BLaER1 treated with 17β-estradiol and CSF1 and Interleukin-3, amounts not matched to agents 10 nM and 100 nM (cell line): Measurements from ENCODE around the gene TBC1D2B.

Source experiments
- H3K27ac ChIP-seq, 11 experiments: shearing (Covaris generic); formaldehyde crosslinking; 2 replicates each; pipeline ENCODE4 v1.8.1; 2022
- H3K27me3 ChIP-seq, 11 experiments: shearing (Covaris generic); formaldehyde crosslinking; 2 replicates each; pipeline ENCODE4 v1.8.1; 2022
- H3K36me3 ChIP-seq, 11 experiments: shearing (Covaris generic); formaldehyde crosslinking; 2 replicates each; pipeline ENCODE4 v1.8.1; 2022
- H3K4me1 ChIP-seq, 10 experiments: shearing (Covaris generic); formaldehyde crosslinking; 2 replicates each; pipeline ENCODE4 v1.8.1; 2022
- H3K4me2 ChIP-seq, 11 experiments: shearing (Covaris generic); formaldehyde crosslinking; 2 replicates each; pipeline ENCODE4 v1.8.1; 2022
- H3K4me3 ChIP-seq, 10 experiments: shearing (Covaris generic); formaldehyde crosslinking; 2 replicates each; pipeline ENCODE4 v1.8.1; 2022
- H3K9ac ChIP-seq, 11 experiments: shearing (Covaris generic); formaldehyde crosslinking; 2 replicates each; pipeline ENCODE4 v1.8.1; 2022
- H3K9me3 ChIP-seq, 11 experiments: shearing (Covaris generic); formaldehyde crosslinking; replicated peaks in 1 of 11; 2 replicates each; pipeline ENCODE4 v1.8.1; 2022
- H4K20me1 ChIP-seq, 11 experiments: shearing (Covaris generic); formaldehyde crosslinking; 2 replicates each; pipeline ENCODE4 v1.8.1; 2022
- Cebpa-rat ChIP-seq, 11 experiments: shearing (Covaris generic); IDR thresholded peaks; 2 replicates each; pipeline ENCODE4 v1.8.1; 2022

The TBC1D2B gene

GRCh38 chr15:78006567-78007205 lies 70.8 kb downstream of the TBC1D2B start:
- Histone ChIP-seq H3K4me2 (no peak overlapping the region), H3K27me3 (no peaks in the 10 kb centered on the region), H3K9ac (0 out of 22 replicates have a peak overlapping the region, but pooled peaks of 1 of the 11 experiments have one; percentile 3), H3K4me1 (peaks cover 0 to 26% (median 14%) of the 10 kb centered on the region in 10 experiments; a peak in 13 of 20 replicates), H3K36me3 (peaks cover 77 to 100% (median 91%) of the 10 kb centered on the region in 11 experiments), H3K9me3 (no peaks in the 10 kb centered on the region), H3K27ac (no peak overlapping the region; a peak in 1 of 22 replicates), H3K4me3 (no peak overlapping the region), H4K20me1 (peaks cover 0 to 91% (median 21%) of the 10 kb centered on the region in 11 experiments; a peak in 14 of 22 replicates)
- TF ChIP-seq Cebpa-rat (IDR thresholded peaks at IDR 0.05), result no peak

- H3K4me3 ChIP-seq, result no peak overlapping the region
- peaks cover 74 to 100% (median 91%) of the 10 kb centered on the region in 11 experiments for H3K36me3 ChIP-seq
- H3K9me3 ChIP-seq, result no peaks in the 10 kb centered on the region
- peaks cover 0 to 34% (median 15%) of the 10 kb centered on the region in 10 experiments; a peak in 16 of 20 replicates for H3K4me1 ChIP-seq
- H3K27me3 ChIP-seq, result no peaks in the 10 kb centered on the region
- no peak overlapping the region for H3K9ac ChIP-seq
- no peak for TF ChIP-seq Cebpa-rat (IDR thresholded peaks at IDR 0.05)
- no peak overlapping the region for H3K27ac ChIP-seq
- H3K4me2 ChIP-seq, result no peak overlapping the region
- peaks cover 0 to 91% (median 21%) of the 10 kb centered on the region in 11 experiments; a peak in 14 of 22 replicates for H4K20me1 ChIP-seq
Observed at GRCh38 chr15:78004919-78005634, 72.4 kb downstream of the TBC1D2B start.

GRCh38 chr15:78004222-78004727 lies 73.2 kb downstream of the TBC1D2B start:
- peaks cover 0 to 34% (median 15%) of the 10 kb centered on the region in 10 experiments; a peak in 16 of 20 replicates for H3K4me1 ChIP-seq
- peaks cover 72 to 100% (median 94%) of the 10 kb centered on the region in 11 experiments for H3K36me3 ChIP-seq

GRCh38 chr15:78003539-78004008 lies 73.9 kb downstream of the TBC1D2B start:
- TF ChIP-seq Cebpa-rat (IDR thresholded peaks at IDR 0.05), result no peak; a peak in 1 of 22 replicates
- H3K4me2 ChIP-seq, result peak overlapping the region in 7 of 11 experiments; percentile 4 to 49 (median 24); a peak in 8 of 22 replicates
- no peaks in the 10 kb centered on the region for H3K27me3 ChIP-seq

More at GRCh38 chr15:78004222-78004727, 73.2 kb downstream of the TBC1D2B start:
- Histone ChIP-seq H3K9me3 (no peaks in the 10 kb centered on the region), H3K4me3 (no peak overlapping the region), H3K9ac (no peak overlapping the region), H3K27ac (no peak overlapping the region), H3K4me2 (no peak overlapping the region), H3K27me3 (no peaks in the 10 kb centered on the region), H4K20me1 (peaks cover 0 to 91% (median 27%) of the 10 kb centered on the region in 11 experiments; a peak in 14 of 22 replicates)
- no peak for TF ChIP-seq Cebpa-rat (IDR thresholded peaks at IDR 0.05)

GRCh38 chr15:78002996-78003395 lies 74.5 kb downstream of the TBC1D2B start:
- H3K9ac ChIP-seq, result no peak overlapping the region
- no peaks in the 10 kb centered on the region for H3K27me3 ChIP-seq
- peaks cover 0 to 39% (median 21%) of the 10 kb centered on the region in 10 experiments; a peak in 16 of 20 replicates for H3K4me1 ChIP-seq
- peaks cover 0 to 87% (median 21%) of the 10 kb centered on the region in 11 experiments; a peak in 14 of 22 replicates for H4K20me1 ChIP-seq
- H3K4me3 ChIP-seq, result no peak overlapping the region
- TF ChIP-seq Cebpa-rat (IDR thresholded peaks at IDR 0.05), result no peak
- 0 out of 22 replicates have a peak overlapping the region, but pooled peaks of 1 of the 11 experiments have one; percentile 9 for H3K27ac ChIP-seq
- no peaks in the 10 kb centered on the region for H3K9me3 ChIP-seq
- peak overlapping the region in 6 of 11 experiments; percentile 4 to 49 (median 33); a peak in 9 of 22 replicates for H3K4me2 ChIP-seq
- peaks cover 69 to 100% (median 92%) of the 10 kb centered on the region in 11 experiments for H3K36me3 ChIP-seq

More at GRCh38 chr15:78003539-78004008, 73.9 kb downstream of the TBC1D2B start:
- no peak overlapping the region for H3K9ac ChIP-seq
- no peaks in the 10 kb centered on the region for H3K9me3 ChIP-seq
- H3K4me3 ChIP-seq, result no peak overlapping the region
- H3K36me3 ChIP-seq, result peaks cover 70 to 100% (median 92%) of the 10 kb centered on the region in 11 experiments
- H3K27ac ChIP-seq, result no peak overlapping the region
- peaks cover 0 to 87% (median 26%) of the 10 kb centered on the region in 11 experiments; a peak in 14 of 22 replicates for H4K20me1 ChIP-seq
- peaks cover 0 to 34% (median 16%) of the 10 kb centered on the region in 10 experiments; a peak in 16 of 20 replicates for H3K4me1 ChIP-seq

- no peak overlapping the region for H3K27ac ChIP-seq
- peaks cover 7 to 50% (median 34%) of the 10 kb centered on the region in 10 experiments for H3K4me1 ChIP-seq
- no peaks in the 10 kb centered on the region for H3K9me3 ChIP-seq
- H3K4me3 ChIP-seq, result no peak overlapping the region
- H3K4me2 ChIP-seq, result no peak overlapping the region
- TF ChIP-seq Cebpa-rat (IDR thresholded peaks at IDR 0.05), result no peak
- H3K36me3 ChIP-seq, result peaks cover 60 to 100% (median 89%) of the 10 kb centered on the region in 11 experiments
- H3K9ac ChIP-seq, result peak overlapping the region in 1 of 11 experiments; percentile 42; a peak in 2 of 22 replicates
- H3K27me3 ChIP-seq, result no peaks in the 10 kb centered on the region
- H4K20me1 ChIP-seq, result peaks cover 0 to 87% (median 22%) of the 10 kb centered on the region in 11 experiments; a peak in 13 of 22 replicates
Observed at GRCh38 chr15:78001656-78002055, 75.9 kb downstream of the TBC1D2B start.

GRCh38 chr15:78000927-78001249 lies 76.6 kb downstream of the TBC1D2B start:
- Histone ChIP-seq H3K9ac (peak overlapping the region in 5 of 11 experiments; percentile 2 to 24 (median 13); a peak in 2 of 22 replicates), H3K9me3 (no peaks in the 10 kb centered on the region), H3K27ac (peak overlapping the region in 1 of 11 experiments; percentile 18; a peak in 1 of 22 replicates), H3K4me2 (0 out of 22 replicates have a peak overlapping the region, but pooled peaks of 1 of the 11 experiments have one; percentile 2), H3K4me1 (peaks cover 15 to 50% (median 41%) of the 10 kb centered on the region in 10 experiments), H3K36me3 (peaks cover 52 to 98% (median 82%) of the 10 kb centered on the region in 11 experiments), H3K4me3 (no peak overlapping the region), H4K20me1 (peaks cover 0 to 85% (median 23%) of the 10 kb centered on the region in 11 experiments; a peak in 13 of 22 replicates), H3K27me3 (no peaks in the 10 kb centered on the region)
- no peak for TF ChIP-seq Cebpa-rat (IDR thresholded peaks at IDR 0.05)
